PC-3 (cell line): ENCODE data around the gene RHEBL1.

Source experiments
- EZH2 ChIP-seq: fragments of 300-600 bp; sonication (generic); IDR thresholded peaks from one replicate; pipeline ENCODE4 v1.6.1; 2017; ENCODE audit warnings: antibody characterized with exemption, mild to moderate bottlenecking, low read length; ENCODE audit not compliant: unreplicated experiment
- EZH2phosphoT487 ChIP-seq: fragments of 300-600 bp; sonication (generic); IDR thresholded peaks from 2 replicates; pipeline ENCODE4 v1.6.1; 2018; ENCODE audit warnings: mild to moderate bottlenecking, antibody characterized with exemption, low read length, borderline replicate concordance
- TF ChIP-seq, protein P1 (sequence below): fragments of 300-600 bp; sonication (generic); conservative IDR thresholded peaks from 2 replicates; pipeline ENCODE4 v1.5.1; 2017; ENCODE audit warnings: antibody characterized with exemption, low read depth, mild to moderate bottlenecking, low read length

DNA sequence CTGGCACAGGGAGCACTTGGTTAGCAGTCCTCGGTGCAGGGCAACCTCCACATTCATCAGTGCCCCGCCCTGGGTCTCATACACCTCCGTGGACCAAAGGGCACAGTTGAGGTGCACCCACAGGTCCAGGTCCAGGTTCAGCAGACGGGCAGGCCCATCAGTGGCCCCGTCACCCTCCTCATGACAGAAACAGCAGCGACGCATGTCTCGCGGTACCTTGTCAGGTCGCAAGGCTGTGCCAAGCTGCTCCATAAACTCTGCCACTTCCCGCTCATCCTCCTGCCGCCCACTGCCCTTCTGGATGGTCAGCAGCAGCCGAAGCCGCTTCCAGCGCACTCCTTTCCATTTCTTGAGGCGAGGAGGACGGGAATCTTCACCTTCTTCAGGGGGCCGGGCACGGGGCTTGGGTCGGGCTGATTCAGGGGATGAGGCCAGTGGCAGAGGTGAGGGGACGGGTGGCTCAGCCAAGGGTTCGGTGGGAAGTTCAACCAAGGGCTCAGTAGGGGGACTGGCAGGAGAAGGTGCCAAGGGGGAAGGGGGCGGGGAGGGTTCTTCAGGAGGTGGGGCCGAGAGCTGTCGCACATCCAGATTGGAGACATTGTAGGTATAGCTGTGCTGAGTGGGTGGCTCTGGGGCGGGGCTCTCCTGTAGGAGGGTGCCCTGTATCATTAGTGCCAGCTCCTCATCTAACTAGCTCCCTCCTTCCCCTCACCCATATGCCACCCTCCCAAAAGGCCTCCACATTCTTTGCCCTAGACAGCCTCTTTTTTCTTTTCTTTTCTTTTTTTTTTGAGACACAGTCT is 42.9 kb downstream of the RHEBL1 start:
- TF ChIP-seq EZH2phosphoT487 (no peak), EZH2 (no peak)
- TF ChIP-seq, protein P1, sequence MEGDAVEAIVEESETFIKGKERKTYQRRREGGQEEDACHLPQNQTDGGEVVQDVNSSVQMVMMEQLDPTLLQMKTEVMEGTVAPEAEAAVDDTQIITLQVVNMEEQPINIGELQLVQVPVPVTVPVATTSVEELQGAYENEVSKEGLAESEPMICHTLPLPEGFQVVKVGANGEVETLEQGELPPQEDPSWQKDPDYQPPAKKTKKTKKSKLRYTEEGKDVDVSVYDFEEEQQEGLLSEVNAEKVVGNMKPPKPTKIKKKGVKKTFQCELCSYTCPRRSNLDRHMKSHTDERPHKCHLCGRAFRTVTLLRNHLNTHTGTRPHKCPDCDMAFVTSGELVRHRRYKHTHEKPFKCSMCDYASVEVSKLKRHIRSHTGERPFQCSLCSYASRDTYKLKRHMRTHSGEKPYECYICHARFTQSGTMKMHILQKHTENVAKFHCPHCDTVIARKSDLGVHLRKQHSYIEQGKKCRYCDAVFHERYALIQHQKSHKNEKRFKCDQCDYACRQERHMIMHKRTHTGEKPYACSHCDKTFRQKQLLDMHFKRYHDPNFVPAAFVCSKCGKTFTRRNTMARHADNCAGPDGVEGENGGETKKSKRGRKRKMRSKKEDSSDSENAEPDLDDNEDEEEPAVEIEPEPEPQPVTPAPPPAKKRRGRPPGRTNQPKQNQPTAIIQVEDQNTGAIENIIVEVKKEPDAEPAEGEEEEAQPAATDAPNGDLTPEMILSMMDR, result no peak
